HepG2 (cell line): ENCODE data around the gene ARGLU1.

Experiments used
- POLR2AphosphoS5 ChIP-seq: IDR thresholded peaks from 2 replicates; pipeline ENCODE4 v1.6.1; 2012; ENCODE audit warnings: low read depth, low read length
- TEAD3 ChIP-seq: optimal IDR thresholded peaks from 2 replicates; pipeline ENCODE3; 2016; ENCODE audit warnings: borderline replicate concordance
- ZBTB8A ChIP-seq: sonication (generic); formaldehyde crosslinking; IDR thresholded peaks from 2 replicates; pipeline ENCODE4 v1.4.0; 2020; ENCODE audit warnings: mild to moderate bottlenecking, low read depth, missing genetic modification reagents, borderline replicate concordance
- ZFP91 ChIP-seq: sonication (generic); formaldehyde crosslinking; IDR thresholded peaks from 2 replicates; pipeline ENCODE4 v1.9.0; 2022; ENCODE audit warnings: missing genetic modification reagents, mild to moderate bottlenecking, borderline replicate concordance
- TF ChIP-seq, protein P1 (sequence below): sonication (generic); formaldehyde crosslinking; conservative IDR thresholded peaks from 2 replicates; pipeline ENCODE4 v1.4.0; 2020; ENCODE audit warnings: missing genetic modification reagents

DNA sequence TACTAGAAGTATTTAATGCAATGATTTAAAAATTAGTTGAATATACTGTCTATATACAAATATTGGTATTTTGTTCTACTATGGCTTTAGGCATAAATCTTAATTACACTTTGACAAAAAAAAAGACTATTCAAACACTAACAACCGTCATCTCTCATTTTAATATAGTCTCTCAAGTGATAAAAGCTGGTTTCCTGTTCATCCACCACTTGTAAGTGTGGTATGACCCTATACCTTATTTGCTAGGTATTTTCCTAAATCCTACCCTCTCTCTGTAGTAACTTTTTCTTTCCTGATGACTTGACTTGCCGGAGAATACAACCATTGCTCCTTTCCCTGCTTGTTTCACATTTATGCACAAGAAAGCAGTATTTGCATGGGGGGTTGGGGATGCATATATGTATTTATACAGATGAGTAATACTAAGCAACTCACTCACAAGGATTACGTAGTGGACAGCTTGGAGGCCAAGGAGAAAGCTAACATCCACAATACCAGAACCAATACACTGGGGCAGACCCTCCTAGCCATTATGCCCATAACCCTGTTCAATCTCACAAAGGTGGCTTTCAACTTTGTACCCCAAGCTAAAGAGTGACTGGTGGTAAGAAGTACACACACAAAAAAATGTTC, 19.8 kb downstream of the ARGLU1 start:
- TF ChIP-seq, protein P1, sequence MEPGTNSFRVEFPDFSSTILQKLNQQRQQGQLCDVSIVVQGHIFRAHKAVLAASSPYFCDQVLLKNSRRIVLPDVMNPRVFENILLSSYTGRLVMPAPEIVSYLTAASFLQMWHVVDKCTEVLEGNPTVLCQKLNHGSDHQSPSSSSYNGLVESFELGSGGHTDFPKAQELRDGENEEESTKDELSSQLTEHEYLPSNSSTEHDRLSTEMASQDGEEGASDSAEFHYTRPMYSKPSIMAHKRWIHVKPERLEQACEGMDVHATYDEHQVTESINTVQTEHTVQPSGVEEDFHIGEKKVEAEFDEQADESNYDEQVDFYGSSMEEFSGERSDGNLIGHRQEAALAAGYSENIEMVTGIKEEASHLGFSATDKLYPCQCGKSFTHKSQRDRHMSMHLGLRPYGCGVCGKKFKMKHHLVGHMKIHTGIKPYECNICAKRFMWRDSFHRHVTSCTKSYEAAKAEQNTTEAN (CRISPR knock-in tag): no peak
- TF ChIP-seq POLR2AphosphoS5 (no peak), ZFP91 (CRISPR knock-in tag) (no peak), TEAD3 (CRISPR knock-in tag) (no peak), ZBTB8A (no peak)
